Measurements from ENCODE around the gene MTREX.

GRCh38 chr5:55258339-55258738 lies 49.5 kb upstream of the MTREX start:
- TF ChIP-seq CTCF (IDR thresholded peaks at IDR 0.05; ENCODE audit: low read depth, low read length): no peak
- TF ChIP-seq EZH2phosphoT487 (IDR thresholded peaks at IDR 0.05; ENCODE audit: low read depth): no peak

All from OCI-LY3 (cell line).